Measurements from ENCODE around the gene TTYH2.

GRCh38 chr17:74299226-74300009, 86.0 kb downstream of the TTYH2 start:
- TF ChIP-seq CTCF (conservative IDR thresholded peaks at IDR 0.05) = no peak
- TF ChIP-seq ZFX (IDR thresholded peaks at IDR 0.05) = no peak

Measured in C4-2B (cell line).